NCI-H510A (cell line): ENCODE results near the gene RGS7.
"Not testable (repeated sequence)": the region's sequence is repeated elsewhere in the genome, so short reads cannot be mapped to it uniquely, and the experiment has no call there.

Experiments
- DNase-seq: peaks from one replicate; lab custom pipeline; 2025; lab: John Stamatoyannopoulos, UW

Gene RGS7

DNA sequence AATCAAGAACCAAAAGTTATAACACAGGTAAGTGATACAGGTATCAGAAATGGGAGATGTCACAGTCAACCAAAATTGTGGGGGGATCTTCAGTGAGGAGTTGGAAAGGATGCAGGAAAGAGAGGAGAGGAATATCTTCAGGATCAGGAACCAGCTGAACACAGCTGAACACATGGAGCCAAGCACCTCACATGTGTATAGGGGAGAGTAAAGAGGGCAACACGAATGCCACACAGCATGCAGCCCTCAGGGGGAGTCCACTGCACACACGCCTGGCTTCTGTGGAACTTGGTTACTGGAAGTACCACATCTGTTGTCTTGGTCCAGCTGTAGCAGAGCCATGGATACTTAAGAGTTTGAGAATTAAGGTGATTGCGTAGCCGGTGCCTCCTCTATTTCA is 218.8 kb downstream of the RGS7 start:
- DNase-seq: no peak

DNA sequence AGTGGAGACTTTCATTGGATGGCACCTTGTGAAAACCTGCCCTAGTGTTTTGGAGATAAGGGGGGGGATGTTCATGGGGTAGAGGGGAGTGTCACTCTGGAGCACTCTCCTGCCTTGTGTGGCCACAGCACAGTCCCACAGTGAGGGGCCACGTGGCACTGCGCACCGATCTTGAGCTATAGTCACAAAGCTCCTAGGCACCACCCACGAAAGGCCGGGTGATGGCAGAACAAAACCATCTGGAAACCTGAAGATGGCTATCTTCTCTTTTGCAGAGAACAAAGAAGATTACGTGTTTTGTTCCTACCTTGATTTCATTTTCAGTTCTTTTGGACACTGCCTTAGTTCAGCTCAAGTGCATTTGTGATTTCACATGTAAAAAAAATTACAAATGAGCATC is 220.6 kb downstream of the RGS7 start:
- DNase-seq: no peak

DNA sequence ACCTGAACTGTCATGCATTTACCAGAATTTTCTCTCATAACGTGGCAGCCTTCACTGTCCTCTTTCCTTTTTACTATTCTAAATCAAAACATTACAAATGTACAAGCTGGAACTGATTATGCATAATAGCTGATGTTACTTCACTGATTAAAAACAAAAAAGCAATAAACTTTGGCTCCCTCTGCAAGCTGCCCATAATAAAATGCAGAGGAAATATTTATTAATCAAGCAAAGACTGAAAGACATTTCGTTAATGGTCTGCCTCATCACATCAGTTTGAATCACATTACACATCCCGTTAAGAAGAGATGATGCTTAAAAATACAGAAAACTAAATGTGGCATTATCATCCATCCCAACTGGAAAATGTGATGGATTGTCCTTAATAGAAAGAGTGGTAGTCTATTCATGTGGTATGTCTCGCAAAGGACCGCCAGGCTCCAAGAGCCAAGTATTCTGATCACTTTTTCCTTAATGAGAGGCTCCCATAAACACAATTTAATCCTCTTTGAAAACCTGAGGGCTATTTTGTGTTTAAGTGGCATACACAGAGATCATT is 225.3 kb downstream of the RGS7 start:
- no peak for DNase-seq

DNA sequence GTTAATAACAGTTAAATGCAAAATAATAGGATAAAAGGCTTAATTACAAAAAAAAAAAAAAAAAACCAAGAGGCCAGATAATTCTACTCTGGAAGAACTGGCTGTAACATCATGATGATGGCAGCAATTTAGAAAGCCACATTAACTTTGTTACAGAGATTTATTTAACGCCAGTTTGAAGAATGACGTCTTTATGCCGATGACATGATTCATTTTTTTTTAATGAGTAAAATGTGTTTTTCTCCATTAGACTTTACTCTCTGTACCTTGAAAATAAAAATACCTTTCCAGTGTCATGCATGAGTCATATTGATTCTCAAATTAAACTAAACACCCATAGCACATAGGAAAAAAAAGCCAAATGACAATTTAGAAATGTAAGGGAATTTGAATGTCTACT is 226.1 kb downstream of the RGS7 start:
- DNase-seq: no peak

DNA sequence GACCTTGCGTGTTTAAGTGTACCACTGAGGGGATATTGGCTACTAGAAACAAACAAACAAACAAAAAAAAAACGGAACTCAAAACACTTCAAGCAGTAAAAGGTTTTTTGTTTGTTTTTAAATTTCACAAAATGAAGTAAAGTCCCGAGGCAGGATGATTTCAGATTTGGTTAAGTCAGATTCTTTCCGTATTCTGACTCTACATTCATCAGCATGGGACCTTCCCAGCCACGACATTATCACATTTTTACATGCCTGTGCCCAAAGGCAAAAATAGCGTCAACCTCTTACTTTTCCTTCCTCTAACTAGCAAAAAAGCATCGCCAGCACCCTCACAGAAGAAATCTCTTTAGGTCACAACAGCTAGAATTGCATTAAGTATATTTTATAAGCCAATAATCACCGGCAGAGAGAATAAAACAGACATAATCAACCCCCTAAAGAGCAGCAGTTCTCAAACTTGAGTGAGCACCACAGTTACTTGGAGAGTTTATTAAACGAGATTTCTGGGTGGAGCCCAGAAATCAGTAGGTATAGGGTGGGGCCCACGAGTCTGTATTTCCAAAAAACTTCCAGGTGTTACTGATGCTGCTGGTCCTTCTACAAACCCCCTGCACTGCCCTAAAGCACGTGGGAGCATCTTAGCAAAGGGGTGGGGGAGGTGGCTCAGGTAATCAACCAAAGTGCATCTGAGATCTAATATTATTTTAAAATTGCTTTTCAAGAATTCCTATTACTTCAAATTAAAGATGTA is 227.6 kb downstream of the RGS7 start:
- DNase-seq: no peak

DNA sequence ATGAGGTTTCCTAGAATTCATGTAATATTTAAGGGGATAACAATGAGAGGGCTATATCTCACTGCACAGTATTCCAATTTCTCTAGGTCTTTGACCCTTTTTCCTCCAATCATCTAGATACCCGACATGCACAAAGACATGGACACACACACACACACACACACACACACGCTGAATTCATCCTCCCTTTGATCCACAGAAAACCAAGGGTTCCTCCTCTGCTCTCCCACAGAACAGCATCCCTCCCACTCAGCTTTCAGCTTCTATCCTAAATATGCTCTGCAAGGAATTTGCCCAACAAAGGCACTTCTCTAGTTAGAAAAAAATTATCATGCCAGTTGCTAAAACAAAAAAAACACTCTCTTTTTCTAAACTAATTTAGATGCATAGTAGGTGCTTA is 231.7 kb downstream of the RGS7 start:
- DNase-seq: no peak

DNA sequence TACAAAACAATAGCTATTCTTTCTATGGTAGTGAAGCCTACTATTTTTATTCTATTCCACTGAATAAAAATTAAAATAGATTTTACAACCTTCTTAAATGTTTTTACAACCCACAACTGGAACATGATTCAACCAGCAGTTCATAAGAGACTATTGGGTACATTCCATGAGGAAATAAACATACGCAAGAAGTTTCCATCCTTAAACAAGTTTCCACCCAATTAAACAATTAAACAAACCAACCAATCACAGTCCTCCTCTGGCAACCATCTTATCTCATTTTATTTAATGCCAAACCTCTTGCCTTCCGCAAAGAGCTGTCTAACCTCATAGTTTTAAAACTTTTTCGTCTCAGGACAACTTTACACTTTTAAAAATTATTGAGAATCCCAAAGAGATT is 239.0 kb downstream of the RGS7 start:
- DNase-seq: no peak

DNA sequence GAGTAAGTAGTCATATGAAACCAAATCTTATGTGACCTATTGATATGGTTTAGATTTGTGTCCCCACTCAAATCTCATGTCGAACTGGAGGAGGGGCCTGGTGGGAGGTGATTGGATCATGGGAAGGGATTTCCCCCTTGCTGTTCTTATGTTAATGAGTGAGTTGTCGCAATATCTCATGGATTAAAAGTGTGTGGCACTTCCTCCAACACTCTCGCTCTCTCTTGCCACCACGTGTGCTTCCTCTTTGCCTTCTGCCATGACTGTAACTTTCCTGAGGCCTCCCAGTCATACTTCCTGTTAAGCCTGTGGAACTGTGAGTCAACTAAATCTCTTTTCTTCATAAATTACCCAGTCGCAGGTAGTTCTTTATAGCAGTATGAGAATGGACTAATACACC is 241.2 kb downstream of the RGS7 start:
- DNase-seq: no peak

DNA sequence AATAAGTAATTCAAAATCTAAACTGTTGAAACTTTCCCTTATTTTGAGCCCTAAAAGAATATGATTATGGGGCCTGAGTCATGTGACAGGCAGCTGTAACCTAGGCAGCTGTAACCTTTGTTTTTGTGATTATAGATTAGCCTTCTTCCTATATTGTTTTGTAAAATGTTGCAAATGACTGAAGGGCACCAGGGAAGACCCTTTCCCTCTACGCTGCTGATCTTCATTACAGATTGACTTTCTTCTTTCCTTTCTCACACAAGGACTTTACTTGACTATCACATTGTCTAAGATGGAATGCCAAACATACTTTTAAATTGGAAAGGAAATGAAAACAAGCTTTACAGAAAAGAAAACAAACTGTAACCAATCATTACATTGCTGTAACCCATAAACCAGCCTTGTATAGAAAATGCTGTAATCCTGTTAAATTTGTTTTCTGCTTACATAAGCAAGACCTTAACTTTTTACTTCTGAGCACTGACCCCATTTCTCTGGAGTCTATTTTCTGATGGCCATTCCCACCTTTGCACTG is 242.2 kb downstream of the RGS7 start:
- no peak for DNase-seq

DNA sequence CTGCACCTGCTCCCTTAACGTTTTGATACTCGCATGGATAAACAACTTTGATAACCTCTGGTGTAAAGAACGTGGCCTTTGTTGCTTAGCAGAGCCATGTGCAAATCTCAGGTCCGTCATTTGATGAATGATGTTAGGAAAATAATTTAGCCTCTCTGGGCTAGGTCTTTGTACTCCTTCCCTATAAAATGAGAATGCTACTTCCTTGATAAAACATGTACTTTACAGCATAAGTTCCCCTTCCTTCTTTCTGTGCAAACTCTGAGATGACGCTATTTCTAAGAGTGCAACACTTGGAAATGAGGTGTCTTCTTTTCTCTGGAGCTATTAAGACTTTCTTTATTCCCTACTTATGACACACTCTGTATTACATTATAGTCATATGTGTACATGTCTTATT is 243.4 kb downstream of the RGS7 start:
- DNase-seq: no peak

DNA sequence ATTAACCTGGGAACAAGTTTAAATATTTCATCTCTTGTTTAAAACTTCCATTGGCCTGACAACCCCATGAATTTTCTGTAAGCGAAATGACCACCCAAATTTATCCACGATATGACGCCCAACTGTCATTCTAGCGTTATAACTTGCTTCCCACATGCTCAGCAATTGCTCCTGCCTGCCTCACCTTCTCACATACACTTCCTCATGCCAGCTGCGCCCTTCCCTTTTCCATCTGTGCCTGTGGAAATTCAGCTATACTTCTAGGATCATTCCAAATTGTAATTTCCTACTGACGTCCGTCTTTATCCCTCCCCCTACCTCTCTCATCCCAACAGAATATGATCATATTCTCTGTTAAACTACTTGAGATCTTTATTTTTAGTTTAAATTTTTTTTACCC is 248.0 kb downstream of the RGS7 start:
- no peak for DNase-seq

DNA sequence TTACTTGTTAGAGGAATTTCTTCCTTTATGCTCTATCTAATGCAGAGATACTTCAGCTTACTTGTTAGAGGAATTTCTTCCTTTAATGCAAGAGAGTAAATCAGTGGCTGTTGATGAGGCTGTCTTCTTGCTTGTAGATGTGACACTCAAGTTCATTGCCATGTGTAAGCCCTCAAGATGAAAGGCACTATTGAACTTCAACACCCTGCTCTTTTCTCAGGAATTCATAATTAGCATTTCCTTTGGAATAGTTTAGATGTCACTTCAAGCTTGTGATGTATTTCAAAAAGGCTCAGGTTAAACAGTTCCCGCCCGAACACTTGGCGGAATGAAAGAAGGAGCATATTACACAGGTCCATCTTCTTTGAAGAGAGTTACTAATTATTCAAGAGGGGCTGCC is 251.9 kb downstream of the RGS7 start:
- no peak for DNase-seq

DNA sequence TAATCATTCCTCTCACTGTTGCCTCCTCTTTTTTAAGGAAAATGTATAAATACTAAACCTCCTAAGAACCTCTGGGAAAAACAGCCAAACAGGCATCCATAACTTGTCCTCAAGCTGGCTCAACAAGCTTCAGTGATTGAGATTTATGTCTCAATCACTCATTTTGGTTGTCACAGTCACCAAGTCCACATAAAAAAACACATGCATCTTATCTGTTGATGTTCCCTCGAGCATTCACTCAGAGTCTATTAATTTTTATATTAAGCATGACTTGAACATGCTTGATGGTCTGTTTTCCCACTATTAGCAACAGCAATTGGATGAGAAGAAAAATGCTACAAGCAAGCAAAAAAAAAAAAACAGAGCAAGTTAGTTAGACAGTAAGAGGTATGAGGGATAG is 254.3 kb downstream of the RGS7 start:
- no peak for DNase-seq

DNA sequence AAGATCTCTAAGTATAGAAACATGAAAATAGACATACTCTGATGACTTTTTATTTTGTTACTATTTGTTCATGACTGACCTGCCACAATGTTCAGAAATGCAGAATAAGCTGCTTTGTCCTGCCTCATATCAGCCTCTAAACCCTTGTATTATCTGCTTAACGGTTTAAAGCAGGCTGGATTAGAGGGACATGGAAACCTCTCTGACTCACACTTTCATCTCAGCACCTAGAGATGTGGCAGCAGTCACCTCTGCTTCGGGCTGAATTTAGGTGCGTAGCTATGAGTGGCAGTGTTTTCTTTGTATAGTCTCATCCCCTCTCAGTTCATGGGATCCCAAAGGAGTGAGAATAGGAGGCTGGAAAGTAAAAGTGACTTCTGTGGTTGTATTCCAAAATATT is 255.4 kb downstream of the RGS7 start:
- DNase-seq: no peak

DNA sequence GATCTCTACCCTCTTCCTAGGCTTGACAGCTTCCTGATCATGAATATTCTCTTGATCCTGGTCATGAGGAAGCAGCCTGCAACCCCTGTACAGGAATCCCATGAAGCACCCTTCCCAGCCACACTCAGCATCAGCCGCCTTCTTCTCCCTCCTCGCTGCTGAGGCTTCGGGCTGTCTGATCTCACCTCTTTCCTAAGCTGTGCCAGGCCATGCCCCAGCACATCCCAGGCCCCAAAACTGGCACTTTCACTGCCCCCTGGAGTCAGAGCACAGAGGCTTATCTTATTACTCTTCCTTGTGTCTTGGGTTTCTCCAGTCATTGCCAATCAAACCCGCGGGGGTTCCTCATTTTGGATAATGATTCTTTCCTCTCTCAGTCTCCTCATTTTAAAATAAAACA is 259.5 kb downstream of the RGS7 start:
- DNase-seq: no peak

DNA sequence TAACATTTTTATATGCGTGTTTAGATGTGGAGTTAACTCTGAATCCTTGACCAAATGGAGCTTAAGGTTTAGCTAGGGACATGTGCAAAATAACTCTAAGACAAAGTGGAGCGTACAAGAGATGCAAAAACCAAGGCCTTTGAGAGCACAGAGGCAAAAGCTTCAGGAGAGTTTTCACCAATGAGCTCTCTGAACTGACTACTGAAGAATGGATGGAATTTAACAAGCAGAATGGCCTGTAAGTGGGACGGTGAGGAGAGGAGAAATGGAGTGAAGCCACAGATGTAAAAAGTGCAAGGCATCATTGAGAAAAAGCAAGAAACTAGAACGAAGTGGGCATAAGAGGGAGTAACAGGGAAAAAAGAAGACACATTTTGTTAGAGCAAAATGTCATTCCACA is 260.0 kb downstream of the RGS7 start:
- DNase-seq: no peak

DNA sequence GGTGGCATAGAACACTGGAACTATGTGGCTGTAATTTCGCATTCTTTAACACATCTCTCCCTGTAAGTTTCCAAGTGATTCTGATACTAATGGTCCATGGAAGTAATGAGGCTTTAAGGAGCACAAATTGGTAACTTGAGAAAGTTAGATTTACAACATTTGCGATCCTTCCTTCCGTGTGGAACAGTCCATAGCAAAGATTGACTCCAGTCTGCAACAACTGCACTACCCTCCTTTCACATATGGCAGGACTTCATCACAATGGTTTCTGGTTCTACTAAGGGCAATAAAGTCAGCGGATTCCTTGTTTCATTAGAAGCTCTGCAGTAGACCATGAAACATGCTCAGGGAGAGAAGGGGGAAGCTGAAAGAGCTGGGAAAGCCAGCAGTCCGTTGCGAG is 261.2 kb downstream of the RGS7 start:
- no peak for DNase-seq

DNA sequence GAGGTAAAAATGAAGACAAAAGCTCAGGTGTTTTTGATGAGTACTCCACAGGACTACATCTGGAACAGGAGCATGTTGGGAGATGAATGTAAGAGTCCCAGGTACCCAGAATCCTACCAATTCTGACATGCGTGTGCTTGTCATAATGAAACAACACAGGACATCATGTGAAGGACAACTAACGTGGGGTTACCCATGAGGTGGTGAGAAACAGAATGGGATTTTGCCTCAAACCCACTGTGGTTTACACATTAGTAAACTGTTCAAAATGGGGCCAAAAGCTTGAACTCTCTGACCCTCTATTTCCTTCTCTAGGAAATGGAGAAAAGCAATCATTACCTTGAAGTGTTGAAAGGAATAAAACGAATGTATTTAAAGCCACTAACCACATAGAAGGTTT is 266.2 kb downstream of the RGS7 start:
- no peak for DNase-seq

DNA sequence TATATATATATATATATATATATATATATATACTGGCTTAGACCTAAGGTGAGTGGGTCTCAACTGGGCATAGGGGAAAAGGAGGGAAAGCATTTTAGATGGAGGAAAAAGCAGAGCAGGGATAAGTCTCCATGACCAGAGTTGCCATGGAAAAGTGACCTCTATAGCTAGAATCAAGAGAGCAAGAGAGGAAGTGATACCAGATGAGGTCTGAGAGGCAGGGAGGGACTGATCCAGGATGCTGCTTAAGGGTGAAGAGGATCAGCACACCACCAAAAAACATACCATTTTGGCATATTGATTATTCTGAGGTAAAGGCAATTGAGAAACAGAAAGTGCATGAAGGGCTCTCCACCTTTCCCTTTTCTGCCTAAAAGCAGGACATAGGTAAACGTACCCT is 267.9 kb downstream of the RGS7 start:
- not testable (repeated sequence) for DNase-seq

DNA sequence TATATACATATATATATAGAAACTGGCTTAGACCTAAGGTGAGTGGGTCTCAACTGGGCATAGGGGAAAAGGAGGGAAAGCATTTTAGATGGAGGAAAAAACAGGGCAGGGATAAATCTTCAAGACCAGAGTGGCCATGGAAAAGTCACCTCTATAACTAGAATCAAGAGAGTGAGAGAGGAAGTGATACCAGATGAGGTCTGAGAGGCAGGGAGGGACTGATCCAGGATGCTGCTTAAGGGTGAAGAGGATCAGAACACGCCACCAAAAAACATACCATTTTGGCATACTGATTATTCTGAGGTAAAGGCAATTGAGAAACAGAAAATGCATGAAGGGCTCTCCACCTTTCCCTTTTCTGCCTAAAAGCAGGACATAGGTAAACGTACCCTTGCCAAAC is 268.9 kb downstream of the RGS7 start:
- not testable (repeated sequence) for DNase-seq

DNA sequence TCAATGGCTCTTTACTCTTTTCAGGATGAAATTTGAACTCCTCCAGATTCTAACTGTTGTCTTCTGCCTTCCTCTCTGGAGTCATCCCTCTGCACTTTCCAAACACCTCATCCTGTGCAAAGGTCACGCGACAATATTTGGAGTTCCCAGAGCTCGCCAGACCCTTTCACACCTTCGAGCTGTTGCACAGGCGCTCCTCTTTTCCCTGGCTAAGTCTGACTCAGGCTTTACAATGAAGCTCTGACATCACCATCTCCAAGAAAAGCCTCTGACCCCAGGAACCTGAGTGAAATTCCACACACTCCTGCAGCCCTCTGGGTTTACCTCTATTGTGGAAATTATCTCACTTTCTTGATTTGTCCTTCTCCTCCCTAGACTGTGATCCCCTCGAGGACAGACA is 270.3 kb downstream of the RGS7 start:
- DNase-seq: no peak

DNA sequence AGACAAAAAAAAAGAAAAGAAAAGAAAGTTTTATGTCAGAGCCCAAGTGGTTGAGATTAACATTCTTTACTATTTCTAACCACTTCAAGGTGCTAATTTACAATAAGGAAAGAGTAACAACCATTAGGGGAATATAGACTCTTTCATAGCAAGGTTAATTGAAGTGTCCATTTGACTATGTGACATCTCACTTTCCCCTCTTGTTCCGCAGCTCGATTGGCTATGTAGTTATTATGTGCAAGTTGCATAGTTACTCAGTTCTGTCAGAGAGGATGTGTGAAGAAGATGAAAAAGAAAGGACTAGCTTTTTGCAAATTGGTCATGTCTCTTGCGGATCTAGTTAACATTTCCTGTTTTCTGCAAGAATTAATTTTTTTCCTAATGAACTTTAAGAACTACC is 273.7 kb downstream of the RGS7 start:
- no peak for DNase-seq

DNA sequence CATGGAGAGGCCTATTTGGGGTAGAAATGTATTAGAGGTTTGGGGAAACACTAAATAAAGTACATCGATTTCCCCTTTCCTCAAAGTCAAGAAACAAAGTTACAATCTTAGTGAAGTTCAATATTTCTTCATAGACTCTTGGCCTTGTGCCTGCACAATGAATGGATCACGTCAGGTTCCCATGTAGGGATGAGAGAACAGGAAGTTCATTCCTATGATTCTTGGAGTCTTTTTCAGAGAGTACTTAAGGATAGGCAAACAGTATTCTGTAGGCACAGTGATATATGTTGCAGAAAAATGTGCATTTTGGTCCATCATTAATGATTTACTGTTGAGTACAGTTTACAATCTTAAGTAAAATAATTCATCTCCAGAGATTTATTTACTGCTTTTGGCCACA is 275.5 kb downstream of the RGS7 start:
- DNase-seq: no peak

DNA sequence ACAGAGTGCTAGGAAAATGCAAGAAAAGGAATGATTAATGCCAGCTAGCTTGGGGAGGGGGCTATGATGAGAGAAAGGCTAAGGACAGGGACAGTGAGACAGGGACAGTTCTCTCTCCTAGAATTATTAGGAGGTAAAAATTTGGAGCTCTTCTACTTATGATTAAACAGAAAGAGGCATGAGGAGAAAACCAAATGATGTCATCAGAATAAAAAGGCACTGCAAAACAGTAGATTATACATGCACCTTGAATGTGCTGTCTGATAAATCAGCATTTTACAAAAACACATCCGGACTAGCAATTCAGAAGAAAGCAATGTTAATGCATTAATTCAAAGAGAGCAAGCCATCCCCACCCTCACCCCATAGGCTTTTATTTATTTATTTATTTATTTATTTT is 277.5 kb downstream of the RGS7 start:
- no peak for DNase-seq
